Astrocyte (in vitro differentiated cells and primary cell): ENCODE data around the gene SPTBN5. TPM values are rescaled to one million over a fixed set of nuclear protein-coding genes. Genes with fewer than 3 reads are reported as not detected.
A peak's percentile ranks its signal among the peaks of the same experiment; 100 is the strongest.

Experiments
- DNase-seq: peaks from one replicate; pipeline ENCODE4 v3.0.0-alpha.2; 2010; ENCODE audit warnings: low read depth
- FAIRE-seq: peaks from 2 replicates; lab custom pipeline; 2011; peaks lifted over from hg19 to GRCh38; lab: Jason Lieb, UNC
- H2AFZ ChIP-seq: 2 replicates; pipeline ENCODE4 v1.6.0; 2012; ENCODE audit warnings: low read depth, low read length, inconsistent platforms
- H3K27ac ChIP-seq: 2 replicates; pipeline ENCODE4 v1.5.1; 2011; ENCODE audit warnings: low read depth, low read length, inconsistent platforms
- H3K27me3 ChIP-seq: 2 replicates; pipeline ENCODE4 v1.6.0; 2011; ENCODE audit warnings: low read length, inconsistent platforms; ENCODE audit not compliant: insufficient read depth
- H3K36me3 ChIP-seq: 2 replicates; pipeline ENCODE4 v1.5.1; 2011; ENCODE audit warnings: low read length, inconsistent platforms; ENCODE audit not compliant: insufficient read depth
- H3K4me1 ChIP-seq: 2 replicates; pipeline ENCODE4 v1.5.1; 2011; ENCODE audit warnings: low read length, inconsistent platforms; ENCODE audit not compliant: insufficient read depth
- H3K4me2 ChIP-seq: 2 replicates; pipeline ENCODE4 v1.6.0; 2012; ENCODE audit warnings: low read length, inconsistent platforms
- H3K4me3 ChIP-seq: 2 replicates; pipeline ENCODE4 v1.5.1; 2011; ENCODE audit warnings: low read depth, mild to moderate bottlenecking, low read length, inconsistent platforms; ENCODE audit not compliant: insufficient read depth
- H3K79me2 ChIP-seq: 2 replicates; pipeline ENCODE4 v1.6.0; 2012; ENCODE audit warnings: mild to moderate bottlenecking, low read length, inconsistent platforms; ENCODE audit not compliant: insufficient read depth
- H3K9ac ChIP-seq: 2 replicates; pipeline ENCODE4 v1.6.0; 2012; ENCODE audit warnings: mild to moderate bottlenecking, low read length, inconsistent platforms
- H3K9me3 ChIP-seq: 2 replicates; pipeline ENCODE4 v1.5.1; 2012; ENCODE audit warnings: low read depth, mild to moderate bottlenecking, low read length, inconsistent platforms; ENCODE audit not compliant: insufficient read depth
- H4K20me1 ChIP-seq: 2 replicates; pipeline ENCODE4 v1.6.0; 2012; ENCODE audit warnings: low read length, inconsistent platforms; ENCODE audit not compliant: insufficient read depth
- H3K27ac Mint-ChIP-seq: one replicate; pipeline ENCODE4 v1.8.0; 2021; ENCODE audit warnings: mild to moderate bottlenecking, mixed read lengths; ENCODE audit not compliant: unreplicated experiment
- H3K27me3 Mint-ChIP-seq: one replicate; pipeline ENCODE4 v1.8.0; 2021; ENCODE audit warnings: low read depth, mixed read lengths; ENCODE audit not compliant: unreplicated experiment
- H3K36me3 Mint-ChIP-seq: one replicate; pipeline ENCODE4 v1.8.0; 2021; ENCODE audit warnings: low read depth, mixed read lengths; ENCODE audit not compliant: unreplicated experiment
- H3K4me1 Mint-ChIP-seq: one replicate; pipeline ENCODE4 v1.8.0; 2021; ENCODE audit warnings: low read depth, mixed read lengths; ENCODE audit not compliant: unreplicated experiment
- H3K4me3 Mint-ChIP-seq: one replicate; pipeline ENCODE4 v1.8.0; 2021; ENCODE audit warnings: mild to moderate bottlenecking, moderate library complexity, mixed read lengths; ENCODE audit not compliant: unreplicated experiment
- H3K9me3 Mint-ChIP-seq: one replicate; pipeline ENCODE4 v1.8.0; 2021; ENCODE audit warnings: mild to moderate bottlenecking, mixed read lengths; ENCODE audit not compliant: unreplicated experiment
- EZH2 ChIP-seq: IDR thresholded peaks from 2 replicates; pipeline ENCODE4 v1.6.1; 2012; ENCODE audit warnings: mild to moderate bottlenecking, low read length, inconsistent platforms; ENCODE audit not compliant: insufficient read depth
- total RNA-seq: library from RNA; stranded (reverse); gene quantifications from 2 replicates; pipeline ENCODE4 v1.2.1, GENCODE V29; 2021
- TF ChIP-seq, protein P1 (sequence below): IDR thresholded peaks from 2 replicates; pipeline ENCODE4 v1.5.1; 2011; ENCODE audit warnings: low read depth, mild to moderate bottlenecking, inconsistent platforms, low read length, moderate library complexity; ENCODE audit not compliant: insufficient read depth

Gene SPTBN5
- total RNA-seq, 1 donor from 2014 or later, result 5.3 TPM

GRCh38 chr15:41809121-41809520 lies 84.7 kb downstream of the SPTBN5 start:
- H3K27ac ChIP-seq, result no peak overlapping the region
- FAIRE-seq, result no peak
- H3K4me1 Mint-ChIP-seq, result peaks cover 4% of the 10 kb centered on the region
- H4K20me1 ChIP-seq, result peaks cover 67% of the 10 kb centered on the region
- no peaks in the 10 kb centered on the region for H3K9me3 ChIP-seq
- no peak overlapping the region for H3K9ac ChIP-seq
- no peak overlapping the region for H2AFZ ChIP-seq
- TF ChIP-seq EZH2, result no peak
- TF ChIP-seq, protein P1, sequence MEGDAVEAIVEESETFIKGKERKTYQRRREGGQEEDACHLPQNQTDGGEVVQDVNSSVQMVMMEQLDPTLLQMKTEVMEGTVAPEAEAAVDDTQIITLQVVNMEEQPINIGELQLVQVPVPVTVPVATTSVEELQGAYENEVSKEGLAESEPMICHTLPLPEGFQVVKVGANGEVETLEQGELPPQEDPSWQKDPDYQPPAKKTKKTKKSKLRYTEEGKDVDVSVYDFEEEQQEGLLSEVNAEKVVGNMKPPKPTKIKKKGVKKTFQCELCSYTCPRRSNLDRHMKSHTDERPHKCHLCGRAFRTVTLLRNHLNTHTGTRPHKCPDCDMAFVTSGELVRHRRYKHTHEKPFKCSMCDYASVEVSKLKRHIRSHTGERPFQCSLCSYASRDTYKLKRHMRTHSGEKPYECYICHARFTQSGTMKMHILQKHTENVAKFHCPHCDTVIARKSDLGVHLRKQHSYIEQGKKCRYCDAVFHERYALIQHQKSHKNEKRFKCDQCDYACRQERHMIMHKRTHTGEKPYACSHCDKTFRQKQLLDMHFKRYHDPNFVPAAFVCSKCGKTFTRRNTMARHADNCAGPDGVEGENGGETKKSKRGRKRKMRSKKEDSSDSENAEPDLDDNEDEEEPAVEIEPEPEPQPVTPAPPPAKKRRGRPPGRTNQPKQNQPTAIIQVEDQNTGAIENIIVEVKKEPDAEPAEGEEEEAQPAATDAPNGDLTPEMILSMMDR, result no peak
- no peak overlapping the region for H3K27ac Mint-ChIP-seq
- H3K4me3 ChIP-seq, result no peak overlapping the region
- H3K4me3 Mint-ChIP-seq, result no peak overlapping the region
- H3K4me2 ChIP-seq, result peak overlapping the region; percentile 25
- peaks cover 23% of the 10 kb centered on the region for H3K79me2 ChIP-seq
- no peaks in the 10 kb centered on the region for H3K9me3 Mint-ChIP-seq
- H3K4me1 ChIP-seq, result peaks cover 5% of the 10 kb centered on the region
- peaks cover 15% of the 10 kb centered on the region for H3K36me3 Mint-ChIP-seq
- H3K27me3 ChIP-seq, result no peaks in the 10 kb centered on the region
- H3K36me3 ChIP-seq, result no peaks in the 10 kb centered on the region
- no peaks in the 10 kb centered on the region for H3K27me3 Mint-ChIP-seq
- DNase-seq, result no peak

DNA sequence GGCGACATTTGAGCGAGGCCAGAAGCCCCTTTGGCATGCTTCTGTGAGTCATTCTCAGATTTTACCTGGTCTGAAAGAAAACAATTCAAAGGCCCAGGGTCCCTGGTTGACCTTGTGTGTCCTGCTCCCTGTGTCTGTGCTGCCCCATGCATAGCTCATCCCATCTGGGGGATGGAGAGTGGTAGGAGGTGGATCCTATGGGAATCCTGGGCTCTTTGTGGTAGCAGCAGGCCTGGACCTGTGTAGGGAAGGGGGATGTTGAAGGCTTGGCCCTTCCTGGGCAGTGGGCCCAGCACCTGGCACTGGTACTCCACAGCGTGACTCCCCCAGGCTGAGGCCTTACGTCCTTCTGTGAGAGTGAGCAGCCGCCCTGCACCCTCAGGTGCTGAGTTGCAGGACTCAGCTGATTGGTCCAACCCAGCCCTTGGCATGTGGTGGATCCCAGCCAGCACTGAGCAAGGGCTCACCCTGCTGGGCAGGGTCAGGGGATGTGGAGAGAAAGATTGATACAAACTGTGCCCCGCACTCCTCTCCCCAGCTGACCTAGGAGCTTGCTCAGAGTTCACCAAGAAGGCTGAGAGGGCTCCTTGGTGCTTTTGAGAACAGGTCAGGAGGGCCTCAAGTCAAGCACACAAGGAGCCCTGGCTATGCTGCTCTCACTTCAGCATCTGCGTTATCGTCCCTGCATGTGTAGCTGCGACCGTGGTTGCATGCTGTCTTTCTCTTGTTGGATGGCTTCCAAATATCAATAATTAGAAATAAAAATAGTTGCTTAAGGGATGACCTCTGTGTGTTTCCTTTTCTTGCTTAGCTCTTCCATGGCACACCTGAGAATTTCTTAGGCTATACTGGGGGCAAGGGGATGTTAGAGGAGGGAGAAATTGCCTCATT lies 87.3 kb downstream of the SPTBN5 start:
- Histone ChIP-seq H3K79me2 (peaks cover 23% of the 10 kb centered on the region), H3K27ac (no peak overlapping the region), H4K20me1 (peaks cover 49% of the 10 kb centered on the region), H3K9me3 (no peaks in the 10 kb centered on the region), H3K9ac (no peak overlapping the region), H2AFZ (no peak overlapping the region), H3K27me3 (no peaks in the 10 kb centered on the region), H3K36me3 (no peaks in the 10 kb centered on the region), H3K4me1 (peaks cover 15% of the 10 kb centered on the region), H3K4me3 (no peak overlapping the region), H3K4me2 (no peak overlapping the region)
- no peak overlapping the region for H3K27ac Mint-ChIP-seq
- no peak for FAIRE-seq
- no peak for DNase-seq
- TF ChIP-seq, protein P1, result no peak
- TF ChIP-seq EZH2, result no peak
- peaks cover 7% of the 10 kb centered on the region for H3K36me3 Mint-ChIP-seq
- H3K4me3 Mint-ChIP-seq, result no peak overlapping the region
- no peaks in the 10 kb centered on the region for H3K27me3 Mint-ChIP-seq
- no peaks in the 10 kb centered on the region for H3K9me3 Mint-ChIP-seq
- H3K4me1 Mint-ChIP-seq, result peaks cover 4% of the 10 kb centered on the region

GRCh38 chr15:41805711-41806110 lies 88.1 kb downstream of the SPTBN5 start:
- H2AFZ ChIP-seq, result no peak overlapping the region
- Mint-ChIP-seq H3K36me3 (peaks cover 13% of the 10 kb centered on the region), H3K27ac (no peak overlapping the region)

More at GRCh38 chr15:41805711-41806110, 88.1 kb downstream of the SPTBN5 start:
- Histone ChIP-seq H3K4me2 (no peak overlapping the region), H3K27me3 (no peaks in the 10 kb centered on the region), H3K36me3 (no peaks in the 10 kb centered on the region), H4K20me1 (peaks cover 42% of the 10 kb centered on the region), H3K9me3 (no peaks in the 10 kb centered on the region), H3K9ac (no peak overlapping the region), H3K79me2 (peaks cover 23% of the 10 kb centered on the region), H3K27ac (no peak overlapping the region), H3K4me1 (peaks cover 15% of the 10 kb centered on the region), H3K4me3 (no peak overlapping the region)
- FAIRE-seq, result no peak
- H3K27me3 Mint-ChIP-seq, result no peaks in the 10 kb centered on the region
- no peak overlapping the region for H3K4me3 Mint-ChIP-seq
- H3K9me3 Mint-ChIP-seq, result no peaks in the 10 kb centered on the region
- TF ChIP-seq, protein P1, result no peak
- TF ChIP-seq EZH2, result no peak
- no peak for DNase-seq
- peaks cover 4% of the 10 kb centered on the region for H3K4me1 Mint-ChIP-seq
